ENCODE results near the gene ZC3H8.

The ZC3H8 gene

GRCh38 chr2:112199188-112199587 lies 55.7 kb downstream of the ZC3H8 start:
- DNase-seq (ENCODE audit: low read depth in 2 of 2), result no peak
- TF ChIP-seq CTCF (IDR thresholded peaks at IDR 0.05; ENCODE audit: low read depth, low read length), result no peak
- no peak overlapping the region for H3K4me3 ChIP-seq (replicated peaks in 1 of 2; ENCODE audit: low read depth in 2 of 2, low read length in 2 of 2)

- TF ChIP-seq CTCF (IDR thresholded peaks at IDR 0.05; ENCODE audit: low read depth, low read length), result no peak
- H3K4me3 ChIP-seq (replicated peaks in 1 of 2; ENCODE audit: low read depth in 2 of 2, low read length in 2 of 2), result no peak overlapping the region
- DNase-seq (ENCODE audit: low read depth in 2 of 2), result no peak
Observed at GRCh38 chr2:112198780-112199179, 56.1 kb downstream of the ZC3H8 start.

GRCh38 chr2:112197868-112198267 lies 57.0 kb downstream of the ZC3H8 start:
- DNase-seq (ENCODE audit: low read depth in 2 of 2), result no peak
- TF ChIP-seq CTCF (IDR thresholded peaks at IDR 0.05; ENCODE audit: low read depth, low read length), result no peak
- no peak overlapping the region for H3K4me3 ChIP-seq (replicated peaks in 1 of 2; ENCODE audit: low read depth in 2 of 2, low read length in 2 of 2)

- no peak overlapping the region for H3K4me3 ChIP-seq (replicated peaks in 1 of 2; ENCODE audit: low read depth in 2 of 2, low read length in 2 of 2)
- TF ChIP-seq CTCF (IDR thresholded peaks at IDR 0.05; ENCODE audit: low read depth, low read length), result no peak
- no peak for DNase-seq (ENCODE audit: low read depth in 2 of 2)
Observed at GRCh38 chr2:112195950-112196349, 58.9 kb downstream of the ZC3H8 start.

GRCh38 chr2:112195167-112195766 lies 59.6 kb downstream of the ZC3H8 start:
- TF ChIP-seq CTCF (IDR thresholded peaks at IDR 0.05; ENCODE audit: low read depth, low read length), result no peak
- DNase-seq (ENCODE audit: low read depth in 2 of 2), result no peak
- no peak overlapping the region for H3K4me3 ChIP-seq (replicated peaks in 1 of 2; ENCODE audit: low read depth in 2 of 2, low read length in 2 of 2)

- no peak for DNase-seq (ENCODE audit: low read depth in 2 of 2)
- H3K4me3 ChIP-seq (replicated peaks in 1 of 2; ENCODE audit: low read depth in 2 of 2, low read length in 2 of 2), result no peak overlapping the region
- TF ChIP-seq CTCF (IDR thresholded peaks at IDR 0.05; ENCODE audit: low read depth, low read length), result no peak
Observed at GRCh38 chr2:112194482-112194881, 60.4 kb downstream of the ZC3H8 start.

- no peak for TF ChIP-seq CTCF (IDR thresholded peaks at IDR 0.05; ENCODE audit: low read depth, low read length)
- H3K4me3 ChIP-seq (replicated peaks in 1 of 2; ENCODE audit: low read depth in 2 of 2, low read length in 2 of 2), result no peak overlapping the region
- no peak for DNase-seq (ENCODE audit: low read depth in 2 of 2)
Observed at GRCh38 chr2:112194028-112194427, 60.8 kb downstream of the ZC3H8 start.

Measured in cardiac fibroblast (primary cell).